K562 (cell line): ENCODE results near the gene PPP1R9B. TPM values are rescaled to one million over a fixed set of nuclear protein-coding genes. Genes with fewer than 3 reads are reported as not detected.

Experiments used
- ATAC-seq: fragments of 200-7000 bp; cut with Tn5 transposase; 3 replicates; pipeline ENCODE4 v1.9.1; 2020; ENCODE audit warnings: moderate library complexity
- BruUV-seq: library from RNA; stranded (reverse); fragments of 400-500 nt; replicated peaks from 2 replicates; lab custom pipeline; 2021; lab: Mats Ljungman, UMichigan
- CTCF ChIA-PET: fragments of 300-600 bp; formaldehyde crosslinking; extraction: SDS; loops from one replicate; lab custom pipeline; 2021; ENCODE audit warnings: low intra/inter-chr PET ratio; lab: Yijun Ruan, JAX
- POLR2A ChIA-PET: fragments of 300-600, 350-650 bp; sonication (Branson Sonifier 250); formaldehyde crosslinking; extraction: SDS; loops from one replicate; lab custom pipeline; 2021; ENCODE audit warnings: antibody characterized with exemption, inconsistent platforms; lab: Yijun Ruan, JAX
- DNase-seq, 4 experiments: peaks; one replicate each; pipeline versions ENCODE4 v3.0.0 to v3.0.0-alpha.2; 2011 to 2018; ENCODE audit warnings: low spot score in 3 of 4, mixed read lengths in 3 of 4; ENCODE audit errors: extremely low read depth in 1 of 4
- FAIRE-seq: peaks from 2 replicates; lab custom pipeline; 2011; peaks lifted over from hg19 to GRCh38; lab: Jason Lieb, UNC
- H2AFZ ChIP-seq: 2 replicates; pipeline ENCODE4 v1.6.0; 2011; ENCODE audit warnings: low read depth, low read length, control low read depth, inconsistent platforms
- H3K27ac ChIP-seq: fragments of 200-600 bp; 3 replicates; pipeline ENCODE4 v1.8.0; 2011; ENCODE audit warnings: low read depth, mild to moderate bottlenecking, control low read depth, inconsistent platforms, low read length, moderate library complexity, mixed read lengths; ENCODE audit errors: extremely low read depth
- H3K27me3 ChIP-seq, 2 experiments: fragments of 300-600 bp in 1 of 2; 2 replicates in 1 of 2; 3 replicates in 1 of 2; pipeline versions ENCODE4 v1.6.0 to v1.8.0; 2011; ENCODE audit warnings: inconsistent platforms in 2 of 2, low read length in 2 of 2, mild to moderate bottlenecking in 1 of 2, mixed read lengths in 1 of 2, moderate library complexity in 1 of 2; ENCODE audit not compliant: control insufficient read depth in 2 of 2, insufficient read depth in 2 of 2
- H3K36me3 ChIP-seq: fragments of 300-600 bp; 3 replicates; pipeline ENCODE4 v1.8.0; 2011; ENCODE audit warnings: mild to moderate bottlenecking, low read length, inconsistent platforms; ENCODE audit not compliant: control insufficient read depth, insufficient read depth
- H3K4me1 ChIP-seq, 2 experiments: fragments of 200-600 bp in 1 of 2; replicated peaks in 1 of 2; 2 replicates in 1 of 2; 3 replicates in 1 of 2; pipeline versions ENCODE4 v1.5.1 to v1.8.0; 2011; ENCODE audit warnings: inconsistent platforms in 2 of 2, low read length in 2 of 2, mild to moderate bottlenecking in 1 of 2, mixed read lengths in 1 of 2, moderate library complexity in 1 of 2; ENCODE audit not compliant: control insufficient read depth in 2 of 2, insufficient read depth in 2 of 2
- H3K4me2 ChIP-seq: 2 replicates; pipeline ENCODE4 v1.6.1; 2011; ENCODE audit warnings: low read length, control low read depth, inconsistent platforms, mixed read lengths; ENCODE audit not compliant: insufficient read depth
- H3K4me3 ChIP-seq: fragments of 200-600 bp; sonication (generic), shearing (Covaris generic); 2 replicates; pipeline ENCODE4 v1.5.1; 2016; ENCODE audit warnings: control low read depth, inconsistent platforms
- H3K79me2 ChIP-seq: fragments of 200-600 bp; 3 replicates; pipeline ENCODE4 v1.8.0; 2011; ENCODE audit warnings: low read length, inconsistent platforms; ENCODE audit not compliant: control insufficient read depth, insufficient read depth
- H3K9ac ChIP-seq, 2 experiments: 2 replicates each; pipeline versions ENCODE4 v1.6.0 to v1.6.1; 2011; ENCODE audit warnings: low read depth in 2 of 2, low read length in 2 of 2, control low read depth in 1 of 2, inconsistent platforms in 1 of 2, mild to moderate bottlenecking in 1 of 2, mixed read lengths in 1 of 2; ENCODE audit not compliant: insufficient read depth in 1 of 2
- H3K9me1 ChIP-seq: one replicate; pipeline ENCODE4 v1.6.0; 2011; ENCODE audit warnings: inconsistent platforms, mild to moderate bottlenecking, low read length, moderate library complexity; ENCODE audit not compliant: control insufficient read depth, insufficient read depth
- H3K9me3 ChIP-seq: replicated peaks from 2 replicates; pipeline ENCODE4 v1.5.1; 2011; ENCODE audit warnings: low read depth, low read length, inconsistent platforms; ENCODE audit not compliant: control insufficient read depth, insufficient read depth
- H4K20me1 ChIP-seq: replicated peaks from 2 replicates; pipeline ENCODE4 v1.6.1; 2011; ENCODE audit warnings: low read length, inconsistent platforms, mixed read lengths; ENCODE audit not compliant: control insufficient read depth, insufficient read depth
- ARID3A ChIP-seq: IDR thresholded peaks from 2 replicates; pipeline ENCODE4 v1.6.1; 2012; ENCODE audit warnings: low read depth, low read length, improper control_type of control experiment, borderline replicate concordance
- BRF1 ChIP-seq: IDR thresholded peaks from 3 replicates; pipeline ENCODE4 v1.6.1; 2011; ENCODE audit warnings: borderline replicate concordance, mild to moderate bottlenecking; ENCODE audit not compliant: insufficient read length; ENCODE audit errors: extremely low read depth
- ETV5 ChIP-seq: sonication (generic); formaldehyde crosslinking; IDR thresholded peaks from 2 replicates; pipeline ENCODE4 v1.4.0; 2020; ENCODE audit warnings: low read depth, mild to moderate bottlenecking, missing genetic modification reagents
- FOS ChIP-seq: IDR thresholded peaks from 3 replicates; pipeline ENCODE4 v1.6.1; 2011; ENCODE audit not compliant: insufficient read length; ENCODE audit errors: extremely low read depth
- HDAC3 ChIP-seq: fragments of 450-650 bp; IDR thresholded peaks from 2 replicates; pipeline ENCODE4 v1.6.1; 2018; ENCODE audit warnings: borderline replicate concordance, mild to moderate bottlenecking, moderate library complexity; ENCODE audit not compliant: partially characterized antibody
- NFIC ChIP-seq: fragments of 450-650 bp; IDR thresholded peaks from 2 replicates; pipeline ENCODE4 v1.6.1; 2017; ENCODE audit warnings: mild to moderate bottlenecking, inconsistent platforms
- RBM15 ChIP-seq: fragments of 200-400 bp; formaldehyde crosslinking; IDR thresholded peaks from 2 replicates; pipeline ENCODE4 v1.6.1; 2018; ENCODE audit warnings: mild to moderate bottlenecking, low read length, moderate library complexity; ENCODE audit not compliant: insufficient read depth
- TBL1XR1 ChIP-seq, 2 experiments: IDR thresholded peaks; 2 replicates each; pipeline ENCODE4 v1.6.1; 2012; ENCODE audit warnings: improper control_type of control experiment in 2 of 2, low read length in 2 of 2, mild to moderate bottlenecking in 1 of 2
- ZNF124 ChIP-seq: sonication (generic); formaldehyde crosslinking; IDR thresholded peaks from 2 replicates; pipeline ENCODE4 v1.8.1; 2022; ENCODE audit warnings: missing genetic modification reagents
- ZNF444 ChIP-seq: fragments of 250-450 bp; sonication (Bioruptor Pico); IDR thresholded peaks from 2 replicates; pipeline ENCODE4 v1.4.0; 2020; ENCODE audit warnings: mild to moderate bottlenecking, moderate library complexity
- ZNF644 ChIP-seq: fragments of 200-800 bp; sonication (Bioruptor generic); IDR thresholded peaks from 2 replicates; pipeline ENCODE4 v1.6.1; 2016; ENCODE audit warnings: low read depth, missing genetic modification characterization, missing compliant biosample characterization
- WGBS: fragments of 100-300 bp; shearing (Covaris generic); methylation state at CpG from one replicate; pipeline ENCODE4 v1.1.6; 2016; ENCODE audit warnings: low coverage, mixed read lengths; ENCODE audit not compliant: insufficient coverage; ENCODE audit errors: missing lambda C conversion rate; 5-methylcytosine and 5-hydroxymethylcytosine counted together
- in situ Hi-C: fragments of 300-500 bp; cut with MboI; formaldehyde crosslinking; loops from 4 replicates; pipeline ENCODE4 v1.15.0; 2018; ENCODE audit warnings: inconsistent platforms, mixed read lengths
- intact Hi-C: fragments of 100-400 bp; cut with micrococcal nuclease; formaldehyde crosslinking; loops from 2 replicates; pipeline ENCODE4 v1.14.2; 2022
- polyA plus RNA-seq, 8 experiments: library from polyadenylated mRNA; depleted of rRNA in 4 of 8; stranded (reverse) in 5 of 8; unstranded in 3 of 8; fragments of >200 nt; fragmentation: Nextera tagmentation in 2 of 8; fragmentation: Illumina TruSeq in 1 of 8; extraction: Ambion mirVana in 2 of 8; extraction: Trizol in 1 of 8; gene quantifications; 2 replicates each; pipeline versions ENCODE4 v1.2.1 to v1.2.3, GENCODE V29; 2011 to 2014; ENCODE audit warnings: inconsistent platforms in 1 of 8, missing spikeins in 1 of 8
- total RNA-seq, 7 experiments: library from RNA; depleted of rRNA in 6 of 7; stranded (reverse); fragments of >200 nt in 6 of 7; fragmentation: Illumina TruSeq in 2 of 7; extraction: Trizol in 2 of 7; gene quantifications; 2 replicates each; pipeline versions ENCODE4 v1.2.1 to v1.2.3, GENCODE V29; 2011 to 2021; ENCODE audit warnings: low replicate concordance in 1 of 7
- TF ChIP-seq, protein P1 (sequence below), 2 experiments: fragments of 450-650 bp; IDR thresholded peaks; 2 replicates each; pipeline ENCODE4 v1.6.1; 2018; ENCODE audit warnings: mild to moderate bottlenecking in 2 of 2, low read depth in 1 of 2; ENCODE audit not compliant: partially characterized antibody in 2 of 2

PPP1R9B gene
- total and polyA plus RNA-seq, 9 of the 15 experiments (the other 6 are each of a cell fraction or from before 2014, with no cell fraction given): 0.10 to 63.5 (median 24.7) TPM

GRCh38 chr17:50115756-50116155 lies 34.7 kb downstream of the PPP1R9B start:
- no peaks in the 10 kb centered on the region for H3K9me1 ChIP-seq
- WGBS: 10% methylated on average over 14 of the region's 17 CpGs
- H3K36me3 ChIP-seq: no peaks in the 10 kb centered on the region
- BruUV-seq: no TSS peak
- no peaks in the 10 kb centered on the region for H3K9me3 ChIP-seq
- H3K27me3 ChIP-seq: peaks cover 20 to 30% of the 10 kb centered on the region in 2 experiments; a peak in 4 of 5 replicates
- intact Hi-C loops (loop anchor here (1.0 to 2.0 kb wide), 2 partner anchors 46 to 83 kb away; no protein-coding TSS in a partner anchor), in situ Hi-C loops (no loop called here)
- no peak overlapping the region for H3K4me2 ChIP-seq
- H3K4me3 ChIP-seq: no peak overlapping the region
- FAIRE-seq (no peak), ATAC-seq (no peak), DNase-seq (no peak)
- H3K9ac ChIP-seq: no peak overlapping the region
- H2AFZ ChIP-seq: no peak overlapping the region
- no peak overlapping the region for H3K27ac ChIP-seq
- peaks cover 9% of the 10 kb centered on the region for H4K20me1 ChIP-seq
- no peaks in the 10 kb centered on the region for H3K79me2 ChIP-seq
- no peak for TF ChIP-seq ZNF444 (CRISPR knock-in tag)
- TF ChIP-seq ZNF644 (tag): no peak
- TF ChIP-seq BRF1: no peak
- TF ChIP-seq ZNF124 (CRISPR knock-in tag): no peak
- TF ChIP-seq ARID3A: no peak
- no peak for TF ChIP-seq TBL1XR1 (IDR thresholded peaks at IDR 0.05; ENCODE audit: low read length in 2 of 2)
- TF ChIP-seq, protein P1, sequence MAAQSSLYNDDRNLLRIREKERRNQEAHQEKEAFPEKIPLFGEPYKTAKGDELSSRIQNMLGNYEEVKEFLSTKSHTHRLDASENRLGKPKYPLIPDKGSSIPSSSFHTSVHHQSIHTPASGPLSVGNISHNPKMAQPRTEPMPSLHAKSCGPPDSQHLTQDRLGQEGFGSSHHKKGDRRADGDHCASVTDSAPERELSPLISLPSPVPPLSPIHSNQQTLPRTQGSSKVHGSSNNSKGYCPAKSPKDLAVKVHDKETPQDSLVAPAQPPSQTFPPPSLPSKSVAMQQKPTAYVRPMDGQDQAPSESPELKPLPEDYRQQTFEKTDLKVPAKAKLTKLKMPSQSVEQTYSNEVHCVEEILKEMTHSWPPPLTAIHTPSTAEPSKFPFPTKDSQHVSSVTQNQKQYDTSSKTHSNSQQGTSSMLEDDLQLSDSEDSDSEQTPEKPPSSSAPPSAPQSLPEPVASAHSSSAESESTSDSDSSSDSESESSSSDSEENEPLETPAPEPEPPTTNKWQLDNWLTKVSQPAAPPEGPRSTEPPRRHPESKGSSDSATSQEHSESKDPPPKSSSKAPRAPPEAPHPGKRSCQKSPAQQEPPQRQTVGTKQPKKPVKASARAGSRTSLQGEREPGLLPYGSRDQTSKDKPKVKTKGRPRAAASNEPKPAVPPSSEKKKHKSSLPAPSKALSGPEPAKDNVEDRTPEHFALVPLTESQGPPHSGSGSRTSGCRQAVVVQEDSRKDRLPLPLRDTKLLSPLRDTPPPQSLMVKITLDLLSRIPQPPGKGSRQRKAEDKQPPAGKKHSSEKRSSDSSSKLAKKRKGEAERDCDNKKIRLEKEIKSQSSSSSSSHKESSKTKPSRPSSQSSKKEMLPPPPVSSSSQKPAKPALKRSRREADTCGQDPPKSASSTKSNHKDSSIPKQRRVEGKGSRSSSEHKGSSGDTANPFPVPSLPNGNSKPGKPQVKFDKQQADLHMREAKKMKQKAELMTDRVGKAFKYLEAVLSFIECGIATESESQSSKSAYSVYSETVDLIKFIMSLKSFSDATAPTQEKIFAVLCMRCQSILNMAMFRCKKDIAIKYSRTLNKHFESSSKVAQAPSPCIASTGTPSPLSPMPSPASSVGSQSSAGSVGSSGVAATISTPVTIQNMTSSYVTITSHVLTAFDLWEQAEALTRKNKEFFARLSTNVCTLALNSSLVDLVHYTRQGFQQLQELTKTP (IDR thresholded peaks at IDR 0.05; ENCODE audit: low read depth in 1 of 2, partially characterized antibody in 2 of 2): no peak
- no peak for TF ChIP-seq RBM15
- no peak for TF ChIP-seq HDAC3
- TF ChIP-seq FOS: no peak
- no peak for TF ChIP-seq NFIC
- TF ChIP-seq ETV5 (CRISPR knock-in tag): no peak
- POLR2A ChIA-PET: interaction anchor here (1.3 kb wide), 1 partner anchor 13 kb away, joined by 4 read pairs; no protein-coding TSS in a partner anchor
- CTCF ChIA-PET: no interaction called here
- peaks cover 0 to 38% of the 10 kb centered on the region in 2 experiments for H3K4me1 ChIP-seq
